BLaER1 treated with 17β-estradiol and CSF1 and Interleukin-3, amounts not matched to agents 10 nM and 100 nM (cell line): ENCODE measurements around the gene GUCA1A.

ENCODE experiments used
- H3K27ac ChIP-seq, 11 experiments: shearing (Covaris generic); formaldehyde crosslinking; 2 replicates each; pipeline ENCODE4 v1.8.1; 2022
- H3K27me3 ChIP-seq, 11 experiments: shearing (Covaris generic); formaldehyde crosslinking; 2 replicates each; pipeline ENCODE4 v1.8.1; 2022
- H3K36me3 ChIP-seq, 11 experiments: shearing (Covaris generic); formaldehyde crosslinking; 2 replicates each; pipeline ENCODE4 v1.8.1; 2022
- H3K4me1 ChIP-seq, 10 experiments: shearing (Covaris generic); formaldehyde crosslinking; 2 replicates each; pipeline ENCODE4 v1.8.1; 2022
- H3K4me2 ChIP-seq, 11 experiments: shearing (Covaris generic); formaldehyde crosslinking; 2 replicates each; pipeline ENCODE4 v1.8.1; 2022
- H3K4me3 ChIP-seq, 10 experiments: shearing (Covaris generic); formaldehyde crosslinking; 2 replicates each; pipeline ENCODE4 v1.8.1; 2022
- H3K9ac ChIP-seq, 11 experiments: shearing (Covaris generic); formaldehyde crosslinking; 2 replicates each; pipeline ENCODE4 v1.8.1; 2022
- H3K9me3 ChIP-seq, 11 experiments: shearing (Covaris generic); formaldehyde crosslinking; replicated peaks in 1 of 11; 2 replicates each; pipeline ENCODE4 v1.8.1; 2022
- H4K20me1 ChIP-seq, 11 experiments: shearing (Covaris generic); formaldehyde crosslinking; 2 replicates each; pipeline ENCODE4 v1.8.1; 2022
- Cebpa-rat ChIP-seq, 11 experiments: shearing (Covaris generic); IDR thresholded peaks; 2 replicates each; pipeline ENCODE4 v1.8.1; 2022

The GUCA1A gene

DNA sequence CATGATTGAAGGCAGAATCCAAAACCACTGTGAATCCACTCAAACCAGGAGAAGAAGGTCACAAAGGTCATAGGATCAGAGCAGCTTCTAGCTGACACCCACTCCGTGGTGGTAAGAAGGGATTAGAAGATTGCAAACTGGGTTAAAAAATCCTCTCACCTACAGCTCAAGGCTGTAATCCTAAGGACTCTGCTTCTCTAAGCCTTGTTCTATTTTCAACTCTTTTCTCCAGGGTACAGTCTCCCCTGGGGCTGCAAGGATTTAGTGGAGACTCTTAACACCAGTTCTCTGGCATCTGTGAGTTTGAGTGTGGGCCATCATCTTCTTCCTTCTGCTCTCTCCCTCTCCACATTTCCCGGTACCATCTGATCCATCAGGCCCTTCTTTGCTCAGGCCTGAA, at the start of gene GUCA1A:
Gene GUCA1A, plus strand, starts transcription at position 264 of the 400 bp plus-strand sequence. CDS start 250 bp downstream, outside the sequence.
- Histone ChIP-seq H3K27ac (no peak within 1 kb of the TSS), H4K20me1 (no peaks in the 10 kb centered on the region), H3K4me3 (no peak within 1 kb of the TSS), H3K27me3 (no peaks in the 10 kb centered on the region; a peak in 1 of 22 replicates), H3K9ac (no peak within 1 kb of the TSS; a peak in 1 of 22 replicates), H3K4me1 (peaks cover 0 to 12% (median 2%) of the 10 kb centered on the region in 10 experiments; a peak in 8 of 20 replicates), H3K4me2 (peak within 1 kb of the TSS in 1 of 11 experiments; percentile 18; a peak in 1 of 22 replicates), H3K9me3 (no peaks in the 10 kb centered on the region), H3K36me3 (no peaks in the 10 kb centered on the region)
- TF ChIP-seq Cebpa-rat (IDR thresholded peaks at IDR 0.05): no peak

DNA sequence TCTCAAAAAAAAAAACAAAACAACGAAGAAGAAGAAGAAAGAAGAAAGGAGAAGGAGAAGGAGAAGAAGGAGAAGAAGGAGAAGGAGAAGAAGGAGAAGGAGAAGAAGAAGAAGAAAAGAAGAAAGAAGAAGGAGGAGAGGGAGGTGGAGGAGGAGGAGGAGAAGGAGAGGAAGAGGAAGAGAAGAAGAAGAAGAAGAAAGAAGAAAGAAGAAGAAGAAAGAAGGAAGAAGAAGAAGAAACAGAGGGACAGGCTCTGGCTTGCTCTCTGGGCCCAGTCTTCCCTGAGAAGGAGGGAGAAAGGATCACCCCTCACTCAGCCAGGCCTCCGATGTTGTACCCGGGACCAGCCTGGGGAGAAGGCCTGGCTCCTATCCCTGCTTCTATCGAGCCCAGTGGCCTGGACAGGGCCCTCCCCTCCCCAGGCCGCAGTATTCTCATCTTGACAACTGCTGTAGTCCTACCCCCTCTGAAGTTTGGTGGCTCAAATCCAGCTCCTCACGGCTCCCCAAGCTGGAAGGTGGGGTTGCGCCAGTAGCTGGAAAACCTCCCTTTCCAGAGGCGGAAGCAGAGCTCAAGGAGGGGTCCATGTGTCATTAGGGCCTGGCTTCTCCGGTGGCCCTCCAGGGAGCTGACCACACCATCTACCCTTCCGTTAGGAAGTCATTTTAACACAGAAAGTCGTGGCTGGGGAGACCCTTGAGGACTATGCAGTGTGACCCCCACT, 49.6 kb upstream of the GUCA1A start:
- TF ChIP-seq Cebpa-rat (IDR thresholded peaks at IDR 0.05): no peak
- Histone ChIP-seq H3K27ac (no peak overlapping the region), H3K9me3 (no peaks in the 10 kb centered on the region), H4K20me1 (no peaks in the 10 kb centered on the region), H3K36me3 (no peaks in the 10 kb centered on the region), H3K4me1 (peaks cover 0 to 10% (median 0%) of the 10 kb centered on the region in 10 experiments; a peak in 3 of 20 replicates), H3K4me3 (no peak overlapping the region), H3K27me3 (no peaks in the 10 kb centered on the region), H3K4me2 (peak overlapping the region in 1 of 11 experiments; percentile 45; a peak in 1 of 22 replicates), H3K9ac (no peak overlapping the region)

- Histone ChIP-seq H3K27me3 (no peaks in the 10 kb centered on the region), H3K36me3 (no peaks in the 10 kb centered on the region), H3K27ac (no peak overlapping the region), H4K20me1 (no peaks in the 10 kb centered on the region), H3K9me3 (no peaks in the 10 kb centered on the region), H3K4me3 (no peak overlapping the region), H3K9ac (no peak overlapping the region), H3K4me1 (peaks cover 0 to 10% (median 0%) of the 10 kb centered on the region in 10 experiments; a peak in 3 of 20 replicates), H3K4me2 (no peak overlapping the region; a peak in 1 of 22 replicates)
- TF ChIP-seq Cebpa-rat (IDR thresholded peaks at IDR 0.05): no peak
Observed at GRCh38 chr6:42124223-42124836, 48.8 kb upstream of the GUCA1A start.

DNA sequence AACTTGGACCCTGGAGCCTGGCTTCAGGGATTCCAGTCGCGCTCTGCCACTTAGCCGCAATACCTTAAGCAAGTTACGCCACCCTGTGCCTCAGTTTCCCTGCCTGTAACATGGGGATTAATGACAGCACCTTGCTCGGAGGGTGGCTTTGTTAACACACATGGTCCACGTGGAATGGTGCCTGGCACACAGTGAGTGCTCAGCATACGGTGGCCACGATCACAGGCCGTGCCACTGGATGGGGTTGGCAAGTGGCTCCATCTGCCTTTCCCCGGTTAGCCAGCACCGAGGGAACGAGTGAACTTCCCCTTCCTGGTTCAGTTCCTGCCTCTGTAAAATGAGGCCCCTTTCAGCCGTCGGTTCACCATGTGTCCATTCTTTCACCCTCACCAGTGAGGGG, 47.9 kb upstream of the GUCA1A start:
- no peak for TF ChIP-seq Cebpa-rat (IDR thresholded peaks at IDR 0.05)
- peaks cover 0 to 10% (median 0%) of the 10 kb centered on the region in 10 experiments; a peak in 3 of 20 replicates for H3K4me1 ChIP-seq
- H3K9ac ChIP-seq: no peak overlapping the region
- H3K4me2 ChIP-seq: peak overlapping the region in 3 of 11 experiments; percentile 0 to 13 (median 2); a peak in 2 of 22 replicates
- peak overlapping the region in 3 of 11 experiments; percentile 13 to 43 (median 22); a peak in 4 of 22 replicates for H3K27ac ChIP-seq
- no peak overlapping the region for H3K4me3 ChIP-seq
- no peaks in the 10 kb centered on the region for H3K9me3 ChIP-seq
- H3K27me3 ChIP-seq: no peaks in the 10 kb centered on the region
- no peaks in the 10 kb centered on the region for H4K20me1 ChIP-seq
- H3K36me3 ChIP-seq: no peaks in the 10 kb centered on the region

- H3K36me3 ChIP-seq: no peaks in the 10 kb centered on the region
- peak overlapping the region in 3 of 11 experiments; percentile 0 to 13 (median 2); a peak in 2 of 22 replicates for H3K4me2 ChIP-seq
Observed at GRCh38 chr6:42125663-42126062, 47.5 kb upstream of the GUCA1A start.

GRCh38 chr6:42128460-42129359, 44.5 kb upstream of the GUCA1A start:
- H3K4me3 ChIP-seq: no peak overlapping the region
- no peak for TF ChIP-seq Cebpa-rat (IDR thresholded peaks at IDR 0.05)
- H3K4me2 ChIP-seq: no peak overlapping the region
- peaks cover 0 to 7% (median 0%) of the 10 kb centered on the region in 10 experiments; a peak in 3 of 20 replicates for H3K4me1 ChIP-seq
- no peaks in the 10 kb centered on the region for H4K20me1 ChIP-seq
- no peak overlapping the region for H3K9ac ChIP-seq
- no peaks in the 10 kb centered on the region for H3K9me3 ChIP-seq
- H3K36me3 ChIP-seq: no peaks in the 10 kb centered on the region
- no peaks in the 10 kb centered on the region for H3K27me3 ChIP-seq
- no peak overlapping the region for H3K27ac ChIP-seq

More at GRCh38 chr6:42125663-42126062, 47.5 kb upstream of the GUCA1A start:
- H3K4me1 ChIP-seq: peaks cover 0 to 10% (median 0%) of the 10 kb centered on the region in 10 experiments; a peak in 3 of 20 replicates
- no peak overlapping the region for H3K9ac ChIP-seq
- H3K9me3 ChIP-seq: no peaks in the 10 kb centered on the region
- peak overlapping the region in 3 of 11 experiments; percentile 13 to 43 (median 22); a peak in 4 of 22 replicates for H3K27ac ChIP-seq
- no peaks in the 10 kb centered on the region for H3K27me3 ChIP-seq
- no peak for TF ChIP-seq Cebpa-rat (IDR thresholded peaks at IDR 0.05)
- no peak overlapping the region for H3K4me3 ChIP-seq
- H4K20me1 ChIP-seq: no peaks in the 10 kb centered on the region

GRCh38 chr6:42129360-42129676, 43.8 kb upstream of the GUCA1A start:
- no peaks in the 10 kb centered on the region for H3K9me3 ChIP-seq
- H3K27ac ChIP-seq: no peak overlapping the region
- no peak for TF ChIP-seq Cebpa-rat (IDR thresholded peaks at IDR 0.05)
- no peak overlapping the region for H3K4me3 ChIP-seq
- no peaks in the 10 kb centered on the region for H3K36me3 ChIP-seq
- no peaks in the 10 kb centered on the region for H3K27me3 ChIP-seq
- no peak overlapping the region for H3K4me2 ChIP-seq
- H3K9ac ChIP-seq: no peak overlapping the region
- H4K20me1 ChIP-seq: no peaks in the 10 kb centered on the region
- peaks cover 0 to 5% (median 0%) of the 10 kb centered on the region in 10 experiments; a peak in 3 of 20 replicates for H3K4me1 ChIP-seq

- Histone ChIP-seq H3K9ac (no peak overlapping the region), H3K4me2 (no peak overlapping the region), H3K9me3 (no peaks in the 10 kb centered on the region), H4K20me1 (no peaks in the 10 kb centered on the region), H3K27ac (no peak overlapping the region), H3K27me3 (no peaks in the 10 kb centered on the region), H3K4me1 (peaks cover 1 to 5% (median 4%) of the 10 kb centered on the region in 10 experiments), H3K36me3 (no peaks in the 10 kb centered on the region), H3K4me3 (no peak overlapping the region)
- TF ChIP-seq Cebpa-rat (IDR thresholded peaks at IDR 0.05): no peak
Observed at GRCh38 chr6:42131531-42131930, 41.6 kb upstream of the GUCA1A start.

DNA sequence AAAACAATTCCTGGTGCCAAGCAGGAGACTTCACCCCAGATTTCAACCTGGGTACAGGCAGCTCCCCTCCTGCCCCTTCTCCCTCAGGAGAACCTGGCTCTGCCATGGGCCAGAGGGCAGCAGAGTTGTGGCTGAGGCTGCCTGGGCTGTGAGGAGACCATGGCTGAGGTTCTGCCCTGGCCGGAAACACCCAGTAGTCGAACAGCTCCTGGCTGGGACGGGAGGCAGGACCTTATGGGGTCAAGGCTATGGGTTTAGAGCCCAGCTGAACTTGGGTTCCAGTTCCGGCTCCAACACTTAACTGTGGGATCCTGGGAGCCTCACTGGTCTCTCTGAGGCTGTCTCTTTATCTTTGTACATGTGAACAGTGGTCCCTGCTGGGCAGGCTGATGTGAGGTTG, 39.2 kb upstream of the GUCA1A start:
- H3K27ac ChIP-seq: no peak overlapping the region
- no peaks in the 10 kb centered on the region for H4K20me1 ChIP-seq
- TF ChIP-seq Cebpa-rat (IDR thresholded peaks at IDR 0.05): no peak
- no peak overlapping the region for H3K4me3 ChIP-seq
- no peaks in the 10 kb centered on the region for H3K9me3 ChIP-seq
- peaks cover 5 to 13% (median 11%) of the 10 kb centered on the region in 10 experiments for H3K4me1 ChIP-seq
- no peak overlapping the region for H3K4me2 ChIP-seq
- H3K9ac ChIP-seq: no peak overlapping the region
- H3K27me3 ChIP-seq: no peaks in the 10 kb centered on the region; a peak in 1 of 22 replicates
- no peaks in the 10 kb centered on the region for H3K36me3 ChIP-seq
